SK-N-MC (cell line): ENCODE data around the gene TMEM123.
A peak's percentile ranks its signal among the peaks of the same experiment; 100 is the strongest.

Experiments used
- DNase-seq: peaks from one replicate; pipeline ENCODE4 v3.0.0-alpha.2; 2011; ENCODE audit warnings: low read depth, low spot score
- H3K27ac ChIP-seq: fragments of 200-600 bp; sonication (generic); 2 replicates; pipeline ENCODE4 v1.5.1; 2016; ENCODE audit warnings: mixed run types
- H3K36me3 ChIP-seq: fragments of 200-600 bp; sonication (generic); 2 replicates; pipeline ENCODE4 v1.6.1; 2017; ENCODE audit warnings: antibody characterized with exemption, low read length, mixed read lengths; ENCODE audit not compliant: insufficient read depth
- H3K4me3 ChIP-seq: fragments of 200-600 bp; sonication (generic); 2 replicates; pipeline ENCODE4 v1.5.1; 2016
- H3K9ac ChIP-seq: fragments of 200-600 bp; sonication (generic); 2 replicates; pipeline ENCODE4 v1.8.0; 2017; ENCODE audit warnings: mixed run types, mixed read lengths; ENCODE audit not compliant: insufficient read length
- H3K9me3 ChIP-seq: fragments of 200-600 bp; sonication (generic); 2 replicates; pipeline ENCODE4 v1.6.1; 2017; ENCODE audit warnings: low read depth, mild to moderate bottlenecking, antibody characterized with exemption, low read length, moderate library complexity, mixed read lengths
- EZH2 ChIP-seq: fragments of 200-600 bp; sonication (generic); IDR thresholded peaks from one replicate; pipeline ENCODE4 v1.6.1; 2017; ENCODE audit warnings: antibody characterized with exemption
- FOXP2 ChIP-seq: optimal IDR thresholded peaks from 2 replicates; pipeline ENCODE3; 2011; ENCODE audit warnings: mild to moderate bottlenecking, moderate library complexity; ENCODE audit not compliant: insufficient read depth; ENCODE audit errors: extremely low read length, control extremely low read depth
- POLR2AphosphoS5 ChIP-seq: IDR thresholded peaks from 2 replicates; pipeline ENCODE4 v1.6.1; 2012; ENCODE audit warnings: mild to moderate bottlenecking, low read depth, low read length, borderline replicate concordance

Gene TMEM123

DNA sequence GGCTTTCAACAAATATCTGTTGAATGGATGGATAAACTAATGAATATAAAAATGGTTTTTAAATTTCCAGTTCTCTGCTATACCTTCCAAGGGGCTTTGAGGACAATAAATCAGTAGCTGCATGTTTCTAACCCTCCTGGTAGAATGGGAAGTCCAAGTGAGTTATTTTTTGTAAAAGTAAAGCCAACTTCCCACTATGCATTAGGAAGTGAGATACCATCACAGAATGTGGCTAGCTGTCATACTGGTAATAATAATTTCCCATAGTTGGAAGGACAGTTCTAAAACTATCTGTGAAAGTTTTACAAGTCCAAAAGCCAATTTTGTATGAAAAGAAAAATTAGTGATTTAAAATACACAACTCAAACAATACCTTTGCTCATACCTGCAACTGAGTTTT, 50.0 kb downstream of the TMEM123 start:
- no peaks in the 10 kb centered on the region for H3K9me3 ChIP-seq
- no peak for DNase-seq
- H3K27ac ChIP-seq, result no peak overlapping the region
- TF ChIP-seq POLR2AphosphoS5 (no peak), FOXP2 (no peak), EZH2 (no peak)
- H3K36me3 ChIP-seq, result peaks cover 43% of the 10 kb centered on the region
- H3K4me3 ChIP-seq, result no peak overlapping the region
- H3K9ac ChIP-seq, result no peak overlapping the region

DNA sequence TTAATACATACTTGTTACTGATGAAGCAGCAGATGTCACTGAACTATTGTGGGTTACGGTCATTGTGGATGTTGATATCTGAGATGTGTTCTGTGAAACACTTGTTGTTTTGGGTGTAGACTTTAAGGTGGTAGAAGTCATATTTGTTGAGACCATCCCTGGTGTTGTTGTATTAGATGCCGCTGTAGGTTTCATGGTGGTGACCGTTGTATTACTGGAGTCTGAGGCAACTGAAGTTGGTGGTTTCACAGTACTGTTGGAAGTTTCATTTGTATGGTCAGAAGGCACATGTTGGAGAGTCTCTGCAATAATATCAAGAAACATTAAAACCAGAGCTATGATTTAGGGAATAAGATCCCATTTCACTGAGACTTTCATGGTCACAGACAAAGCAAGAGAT, 50.7 kb downstream of the TMEM123 start:
- Histone ChIP-seq H3K27ac (no peak overlapping the region), H3K9me3 (no peaks in the 10 kb centered on the region), H3K9ac (no peak overlapping the region), H3K4me3 (no peak overlapping the region), H3K36me3 (peaks cover 49% of the 10 kb centered on the region)
- no peak for DNase-seq
- no peak for TF ChIP-seq POLR2AphosphoS5
- no peak for TF ChIP-seq FOXP2
- no peak for TF ChIP-seq EZH2

DNA sequence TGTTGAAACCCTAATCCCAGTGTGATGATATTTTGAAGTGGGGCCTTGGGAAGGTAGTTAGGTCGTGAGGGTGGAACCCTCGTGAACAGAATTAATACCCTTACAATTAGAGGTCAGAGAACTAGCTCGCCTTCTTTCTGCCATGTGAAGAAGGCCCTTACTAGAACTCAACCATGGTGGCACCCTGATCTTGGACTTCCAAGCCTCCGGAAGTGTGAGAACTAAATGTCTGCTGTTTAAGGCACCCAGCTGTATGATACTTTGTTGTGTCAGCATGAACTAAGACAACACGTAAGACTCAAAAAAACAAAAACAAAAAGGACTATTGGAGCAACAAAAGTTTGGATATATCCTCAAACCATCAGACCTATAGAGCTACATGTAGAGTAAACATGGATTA, 52.0 kb downstream of the TMEM123 start:
- H3K27ac ChIP-seq, result no peak overlapping the region
- H3K4me3 ChIP-seq, result no peak overlapping the region
- no peaks in the 10 kb centered on the region for H3K9me3 ChIP-seq
- no peak for DNase-seq
- no peak for TF ChIP-seq POLR2AphosphoS5
- no peak overlapping the region for H3K9ac ChIP-seq
- H3K36me3 ChIP-seq, result peaks cover 57% of the 10 kb centered on the region

DNA sequence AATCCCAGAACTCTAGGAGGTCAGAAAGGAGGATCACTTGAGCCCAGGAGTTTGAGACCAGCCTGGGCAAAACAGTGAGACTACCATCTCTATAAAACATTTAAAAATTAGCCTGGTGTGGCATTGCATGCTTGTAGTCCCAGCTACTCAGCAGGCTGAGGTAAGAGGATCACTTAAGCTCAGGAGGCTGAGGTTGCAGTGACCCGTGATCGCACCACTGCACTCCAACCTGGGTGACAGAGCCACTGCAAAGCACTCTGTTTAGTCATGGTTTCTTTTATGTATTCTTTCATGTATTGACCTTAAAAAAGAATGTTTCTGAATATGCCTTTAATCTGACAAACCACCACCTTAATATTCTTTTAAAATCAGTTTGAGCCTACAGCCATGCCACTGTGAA, 53.4 kb downstream of the TMEM123 start:
- Histone ChIP-seq H3K9ac (no peak overlapping the region), H3K4me3 (no peak overlapping the region), H3K9me3 (no peaks in the 10 kb centered on the region), H3K36me3 (peaks cover 63% of the 10 kb centered on the region), H3K27ac (no peak overlapping the region)
- DNase-seq, result no peak
- TF ChIP-seq FOXP2 (no peak), EZH2 (no peak), POLR2AphosphoS5 (no peak)

DNA sequence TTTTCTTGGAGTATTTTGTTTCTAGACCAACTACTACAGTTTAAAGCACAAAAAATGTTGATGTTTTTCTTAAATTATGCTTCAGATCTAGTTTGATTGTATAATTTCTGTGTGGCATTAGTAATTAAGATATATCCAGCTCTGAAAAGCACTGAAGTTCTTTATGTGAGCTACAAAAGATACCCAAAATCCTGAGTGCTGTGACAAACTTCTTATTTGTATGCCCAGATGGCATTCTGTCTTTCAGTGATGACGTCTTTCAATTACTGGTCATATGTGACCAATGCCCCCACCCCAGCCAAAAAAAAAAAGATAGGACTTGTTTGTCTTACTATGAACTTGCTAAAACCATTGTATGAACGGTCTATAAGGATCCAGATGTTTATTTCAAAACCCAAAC, 54.3 kb downstream of the TMEM123 start:
- H3K27ac ChIP-seq, result no peak overlapping the region
- H3K9ac ChIP-seq, result no peak overlapping the region
- no peak overlapping the region for H3K4me3 ChIP-seq
- no peaks in the 10 kb centered on the region for H3K9me3 ChIP-seq
- TF ChIP-seq POLR2AphosphoS5 (no peak), EZH2 (no peak)
- DNase-seq, result no peak
- H3K36me3 ChIP-seq, result peaks cover 67% of the 10 kb centered on the region

DNA sequence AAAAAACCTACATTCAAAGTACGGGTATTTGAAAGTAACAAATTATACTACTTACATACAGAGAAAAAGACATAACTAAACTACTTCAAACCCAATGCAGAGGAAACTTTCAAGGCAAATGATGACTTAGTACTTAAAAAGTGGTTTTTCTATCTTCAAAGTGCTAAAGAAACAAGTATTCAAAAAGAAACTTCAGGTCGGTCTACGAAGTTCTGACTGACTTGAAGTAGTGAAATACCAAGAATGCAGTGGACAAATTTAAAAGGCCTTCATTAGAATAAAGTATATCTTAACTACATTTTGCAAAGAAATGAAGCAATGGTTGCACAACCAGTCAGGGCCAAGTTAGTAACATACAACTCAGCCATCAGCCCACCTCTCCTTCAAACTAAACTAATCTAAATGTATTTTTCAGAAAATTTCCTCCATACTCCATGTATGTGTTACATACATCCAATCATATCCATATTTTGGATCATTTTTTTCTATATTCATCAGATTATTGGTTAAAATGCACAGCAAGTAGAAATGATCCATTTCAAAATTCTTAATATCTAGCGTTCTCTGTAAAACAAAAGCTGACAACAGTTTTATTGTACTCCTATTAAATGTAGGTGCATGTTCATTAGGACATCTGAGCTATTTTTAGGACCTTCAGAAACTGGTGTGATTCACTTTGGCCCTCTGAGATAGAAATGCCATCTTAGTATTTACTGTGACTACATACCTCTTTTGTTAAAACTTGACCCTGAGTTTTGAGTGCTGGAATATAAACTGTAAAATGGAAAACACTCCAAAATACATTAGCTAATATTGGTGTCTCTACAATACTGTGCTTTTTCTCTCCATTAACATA, 55.6 kb downstream of the TMEM123 start:
- DNase-seq, result no peak
- peaks cover 64% of the 10 kb centered on the region for H3K36me3 ChIP-seq
- no peak for TF ChIP-seq FOXP2
- no peak for TF ChIP-seq POLR2AphosphoS5
- TF ChIP-seq EZH2, result no peak
- H3K4me3 ChIP-seq, result no peak overlapping the region
- H3K9me3 ChIP-seq, result no peaks in the 10 kb centered on the region
- 0 out of 2 replicates have a peak overlapping the region, but pooled peaks have one; percentile 26 for H3K27ac ChIP-seq
- no peak overlapping the region for H3K9ac ChIP-seq

DNA sequence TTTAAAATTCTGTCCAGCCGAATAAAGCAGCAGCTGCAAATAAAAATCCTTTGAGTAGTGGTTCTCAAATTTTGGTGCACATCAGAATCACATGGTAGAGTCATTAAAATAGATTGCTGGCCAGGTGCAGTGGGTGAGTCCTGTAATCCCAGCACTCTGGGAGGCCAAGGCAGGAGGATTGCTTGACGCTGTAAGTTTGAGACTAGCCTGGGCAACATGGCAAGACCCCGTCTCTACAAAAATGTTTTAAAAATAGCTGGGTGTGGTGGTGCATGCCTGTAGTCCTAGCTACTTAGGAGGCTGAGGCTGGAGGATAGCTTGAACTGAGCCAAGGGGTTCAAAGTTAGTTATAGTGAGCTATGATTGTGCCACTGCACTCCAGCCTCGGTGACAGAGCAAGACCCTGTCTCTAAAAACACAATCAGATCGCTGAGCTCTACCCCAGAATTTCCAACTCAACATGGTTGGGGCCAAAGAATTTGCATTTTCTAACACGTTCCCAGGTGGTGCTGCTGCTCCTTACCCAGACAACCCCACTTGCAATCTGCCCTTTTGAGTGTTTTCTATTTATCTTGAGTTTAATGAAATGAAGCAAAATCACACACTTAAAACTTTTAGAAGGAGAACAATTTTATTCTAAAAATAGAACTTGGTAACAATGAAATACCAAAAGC, 56.7 kb downstream of the TMEM123 start:
- H3K36me3 ChIP-seq, result peaks cover 54% of the 10 kb centered on the region
- no peak overlapping the region for H3K27ac ChIP-seq
- no peak for DNase-seq
- H3K4me3 ChIP-seq, result no peak overlapping the region
- H3K9ac ChIP-seq, result no peak overlapping the region
- TF ChIP-seq EZH2 (no peak), POLR2AphosphoS5 (no peak), FOXP2 (no peak)
- no peaks in the 10 kb centered on the region for H3K9me3 ChIP-seq

DNA sequence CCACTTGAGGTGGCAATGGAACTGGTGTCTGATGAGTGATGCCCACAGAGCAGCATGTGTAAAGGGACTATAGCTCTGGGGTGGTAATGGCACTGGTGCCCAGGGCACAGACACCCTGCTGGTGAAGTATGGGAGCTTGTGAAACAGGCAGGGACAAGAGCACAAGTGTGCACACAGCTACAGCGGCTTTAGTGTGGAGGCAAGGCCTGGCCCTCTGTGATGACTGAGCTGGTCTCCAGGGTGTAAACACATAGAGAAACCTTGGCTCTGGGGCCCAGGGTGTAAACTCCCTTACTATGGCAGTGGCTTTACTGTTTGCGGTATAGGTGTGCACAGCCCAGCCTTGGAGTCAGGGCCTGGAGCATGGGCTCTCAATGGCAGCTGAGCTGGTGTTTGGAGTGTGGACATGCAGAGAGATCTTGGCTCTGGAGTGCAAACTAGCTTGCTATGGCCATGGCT, 59.3 kb downstream of the TMEM123 start:
- Histone ChIP-seq H3K27ac (no peak overlapping the region), H3K9me3 (no peaks in the 10 kb centered on the region), H3K9ac (no peak overlapping the region), H3K36me3 (peaks cover 45% of the 10 kb centered on the region), H3K4me3 (no peak overlapping the region)
- DNase-seq, result no peak
- TF ChIP-seq FOXP2 (no peak), EZH2 (no peak), POLR2AphosphoS5 (no peak)

DNA sequence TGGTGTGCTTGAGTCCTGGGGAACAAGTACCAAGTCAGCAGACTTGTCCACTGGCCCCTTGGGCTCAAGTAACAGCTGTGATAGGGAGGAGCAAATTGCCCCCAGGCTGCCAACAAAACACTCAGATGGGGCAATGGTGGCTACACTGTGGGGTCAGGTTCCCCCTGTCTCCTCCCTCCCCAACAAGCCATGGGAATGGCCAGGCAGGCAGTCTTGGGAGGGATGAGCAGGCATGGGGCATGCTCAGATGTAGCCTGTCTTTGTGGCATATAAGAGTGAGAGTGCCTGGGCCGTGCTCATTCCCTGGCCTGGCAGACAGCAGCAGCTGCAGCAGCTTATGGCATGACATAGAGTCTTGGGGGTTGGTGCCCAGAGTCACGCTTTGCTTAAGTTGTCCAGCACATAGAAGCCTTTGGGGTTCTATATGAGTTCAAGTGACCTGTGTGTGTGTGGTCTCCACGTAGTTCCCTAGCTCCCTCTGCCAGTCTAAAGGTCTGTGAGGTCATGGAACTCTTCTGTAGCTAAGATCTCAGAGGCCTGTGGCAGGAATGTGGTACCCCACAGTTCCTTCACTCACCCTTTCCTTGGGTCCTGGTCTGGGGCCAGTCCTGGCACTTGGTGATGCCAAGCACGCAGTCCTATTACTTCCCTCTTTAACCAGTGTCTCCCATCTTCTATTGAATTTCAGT, 60.9 kb downstream of the TMEM123 start:
- Histone ChIP-seq H3K27ac (no peak overlapping the region), H3K36me3 (peaks cover 37% of the 10 kb centered on the region)
- DNase-seq, result no peak

More for the DNA sequence above, 60.9 kb downstream of the TMEM123 start:
- no peaks in the 10 kb centered on the region for H3K9me3 ChIP-seq
- no peak overlapping the region for H3K4me3 ChIP-seq
- H3K9ac ChIP-seq, result no peak overlapping the region
- TF ChIP-seq EZH2, result no peak
- TF ChIP-seq POLR2AphosphoS5, result no peak
- no peak for TF ChIP-seq FOXP2
